Fibroblast of pulmonary artery (primary cell): ENCODE data around the gene NTM.

ENCODE experiments used
- DNase-seq: peaks from one replicate; pipeline ENCODE4 v3.0.0-alpha.2; 2010; ENCODE audit warnings: low read depth
- H3K4me3 ChIP-seq: replicated peaks from 2 replicates; pipeline ENCODE4 v1.5.1; 2011; ENCODE audit warnings: low read depth, mild to moderate bottlenecking, control low read depth, low read length, moderate library complexity
- CTCF ChIP-seq: IDR thresholded peaks from 2 replicates; pipeline ENCODE4 v1.5.1; 2011; ENCODE audit warnings: mild to moderate bottlenecking, control low read depth, low read length, inconsistent platforms; ENCODE audit errors: missing control alignments

NTM gene

GRCh38 chr11:132245403-132246385 is 875.3 kb downstream of the NTM start:
- no peak overlapping the region for H3K4me3 ChIP-seq
- TF ChIP-seq CTCF, result no peak

GRCh38 chr11:132248580-132248979 is 878.2 kb downstream of the NTM start:
- no peak for DNase-seq
- TF ChIP-seq CTCF, result no peak
- H3K4me3 ChIP-seq, result no peak overlapping the region

More at GRCh38 chr11:132245403-132246385, 875.3 kb downstream of the NTM start:
- no peak for DNase-seq

- no peak for TF ChIP-seq CTCF
- no peak for DNase-seq
- no peak overlapping the region for H3K4me3 ChIP-seq
Measured at GRCh38 chr11:132249256-132249655, 878.8 kb downstream of the NTM start.

GRCh38 chr11:132251061-132251460 is 880.6 kb downstream of the NTM start:
- TF ChIP-seq CTCF, result no peak
- DNase-seq, result no peak
- H3K4me3 ChIP-seq, result no peak overlapping the region

- no peak for TF ChIP-seq CTCF
- DNase-seq, result no peak
- no peak overlapping the region for H3K4me3 ChIP-seq
Measured at GRCh38 chr11:132253469-132254264, 883.3 kb downstream of the NTM start.

- TF ChIP-seq CTCF, result no peak
- no peak overlapping the region for H3K4me3 ChIP-seq
- DNase-seq, result no peak
Measured at GRCh38 chr11:132254906-132255305, 884.5 kb downstream of the NTM start.
